Caco-2 (cell line): Measurements from ENCODE around the gene COLEC12. TPM values are rescaled to one million over a fixed set of nuclear protein-coding genes. Genes with fewer than 3 reads are reported as not detected.
A peak's percentile ranks its signal among the peaks of the same experiment; 100 is the strongest.

Experiments used
- BruUV-seq: library from RNA; stranded (reverse); fragments of 400-500 nt; replicated peaks from 2 replicates; lab custom pipeline; 2021; lab: Mats Ljungman, UMichigan
- CTCF ChIA-PET: fragments of 300-600 bp; sonication (Branson Sonifier 250); formaldehyde crosslinking; loops from one replicate; lab custom pipeline; 2022; ENCODE audit warnings: antibody characterized with exemption; lab: Charles Lee
- POLR2A ChIA-PET: fragments of 300-600 bp; sonication (Branson Sonifier 250); formaldehyde crosslinking; loops from one replicate; lab custom pipeline; 2022; ENCODE audit warnings: antibody characterized with exemption; lab: Charles Lee
- DNase-seq, 2 experiments: peaks; one replicate each; pipeline versions ENCODE4 v3.0.0 to v3.0.0-alpha.2; 2020 to 2022
- H3K27me3 ChIP-seq: replicated peaks from 2 replicates; pipeline ENCODE4 v1.6.0; 2011; ENCODE audit warnings: low read length; ENCODE audit not compliant: control insufficient read depth, insufficient read depth
- H3K36me3 ChIP-seq: 2 replicates; pipeline ENCODE4 v1.5.1; 2011; ENCODE audit warnings: low read length; ENCODE audit not compliant: control insufficient read depth, insufficient read depth
- H3K4me1 ChIP-seq: fragments of 250-450 bp; sonication (Bioruptor Pico); 2 replicates; pipeline ENCODE4 v1.5.1; 2020; ENCODE audit warnings: mild to moderate bottlenecking
- H3K4me3 ChIP-seq: 2 replicates; pipeline ENCODE4 v1.5.1; 2011; ENCODE audit warnings: low read depth, mild to moderate bottlenecking, control low read depth, low read length
- H3K9me3 ChIP-seq: fragments of 250-450 bp; sonication (Bioruptor Pico); 2 replicates; pipeline ENCODE4 v1.5.1; 2020; ENCODE audit warnings: mild to moderate bottlenecking, moderate library complexity
- H3K27ac Mint-ChIP-seq: one replicate; pipeline ENCODE4 v1.8.0; 2022; ENCODE audit warnings: mixed read lengths; ENCODE audit not compliant: unreplicated experiment
- H3K27me3 Mint-ChIP-seq: one replicate; pipeline ENCODE4 v1.8.0; 2022; ENCODE audit warnings: mixed read lengths; ENCODE audit not compliant: insufficient read depth, unreplicated experiment
- H3K36me3 Mint-ChIP-seq: one replicate; pipeline ENCODE4 v1.8.0; 2022; ENCODE audit warnings: mild to moderate bottlenecking, mixed read lengths; ENCODE audit not compliant: insufficient read depth, unreplicated experiment
- H3K4me1 Mint-ChIP-seq: one replicate; pipeline ENCODE4 v1.8.0; 2022; ENCODE audit warnings: low read depth, mixed read lengths; ENCODE audit not compliant: unreplicated experiment
- H3K4me3 Mint-ChIP-seq: one replicate; pipeline ENCODE4 v1.8.0; 2022; ENCODE audit warnings: mild to moderate bottlenecking, moderate library complexity, mixed read lengths; ENCODE audit not compliant: unreplicated experiment
- H3K9me3 Mint-ChIP-seq: one replicate; pipeline ENCODE4 v1.8.0; 2022; ENCODE audit warnings: mixed read lengths; ENCODE audit not compliant: unreplicated experiment
- intact Hi-C: fragments of 100-400 bp; cut with micrococcal nuclease; formaldehyde crosslinking; loops from one replicate; pipeline ENCODE4 v1.10.0; 2022; ENCODE audit not compliant: unreplicated experiment
- total RNA-seq: library from RNA; stranded (reverse); gene quantifications from 2 replicates; pipeline ENCODE4 v1.2.3, GENCODE V29; 2022
- TF ChIP-seq, protein P1 (sequence below), 2 experiments: fragments of 200-600 bp in 1 of 2; IDR thresholded peaks; 1 replicate in 1 of 2; 2 replicates in 1 of 2; pipeline versions ENCODE4 v1.5.1 to v1.8.0; 2011 to 2022; ENCODE audit warnings: antibody characterized with exemption in 1 of 2, control low read depth in 1 of 2, inconsistent platforms in 1 of 2, low read depth in 1 of 2, low read length in 1 of 2, mild to moderate bottlenecking in 1 of 2, moderate library complexity in 1 of 2; ENCODE audit not compliant: insufficient read depth in 1 of 2, severe bottlenecking in 1 of 2, unreplicated experiment in 1 of 2

The COLEC12 gene
- total RNA-seq, 1 experiment from 2014 or later, result 0.09 TPM

DNA sequence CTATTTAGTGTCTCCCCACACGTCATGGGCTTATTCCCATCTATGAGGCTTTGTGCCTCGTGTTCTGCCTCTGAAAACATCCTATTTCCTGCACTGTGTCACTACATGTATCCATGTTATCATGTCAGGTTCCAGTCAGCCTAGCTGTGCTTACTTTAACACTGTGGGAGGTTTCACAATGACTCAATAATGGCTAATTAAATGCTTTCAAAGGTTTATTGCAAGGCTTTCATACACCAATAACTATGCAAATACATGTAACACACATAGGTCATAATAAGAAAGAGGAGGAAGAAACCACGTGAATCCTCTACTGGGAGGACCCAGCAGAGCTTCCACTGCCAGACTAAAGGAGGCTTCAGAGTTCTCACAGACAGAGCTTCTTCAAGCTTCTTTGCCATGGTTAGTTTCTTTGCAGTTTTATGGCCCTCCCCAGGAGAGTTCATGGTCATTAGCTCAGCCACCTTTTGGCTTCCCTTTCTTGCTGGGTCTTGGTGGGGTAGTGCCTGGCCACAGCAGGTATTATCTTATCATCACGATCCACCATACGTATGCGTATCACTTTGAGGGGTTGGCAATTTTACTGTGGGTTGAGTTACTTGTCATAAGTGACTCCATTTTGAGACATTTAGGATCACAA, 5.1 kb upstream of the COLEC12 start:
- intact Hi-C loops, result no loop called here
- no TSS peak for BruUV-seq
- Histone ChIP-seq H3K9me3 (no peaks in the 10 kb centered on the region; the same call in 1 of the 2 replicates), H3K27me3 (no peaks in the 10 kb centered on the region), H3K4me1 (peaks cover 42% of the 10 kb centered on the region), H3K36me3 (no peaks in the 10 kb centered on the region), H3K4me3 (no peak overlapping the region)
- Mint-ChIP-seq H3K9me3 (no peaks in the 10 kb centered on the region), H3K4me3 (no peak overlapping the region), H3K36me3 (no peaks in the 10 kb centered on the region), H3K27me3 (no peaks in the 10 kb centered on the region), H3K4me1 (peaks cover 32% of the 10 kb centered on the region), H3K27ac (peak overlapping the region; percentile 70)
- ChIA-PET CTCF (no interaction called here), POLR2A (no interaction called here)
- no peak for DNase-seq
- TF ChIP-seq, protein P1, sequence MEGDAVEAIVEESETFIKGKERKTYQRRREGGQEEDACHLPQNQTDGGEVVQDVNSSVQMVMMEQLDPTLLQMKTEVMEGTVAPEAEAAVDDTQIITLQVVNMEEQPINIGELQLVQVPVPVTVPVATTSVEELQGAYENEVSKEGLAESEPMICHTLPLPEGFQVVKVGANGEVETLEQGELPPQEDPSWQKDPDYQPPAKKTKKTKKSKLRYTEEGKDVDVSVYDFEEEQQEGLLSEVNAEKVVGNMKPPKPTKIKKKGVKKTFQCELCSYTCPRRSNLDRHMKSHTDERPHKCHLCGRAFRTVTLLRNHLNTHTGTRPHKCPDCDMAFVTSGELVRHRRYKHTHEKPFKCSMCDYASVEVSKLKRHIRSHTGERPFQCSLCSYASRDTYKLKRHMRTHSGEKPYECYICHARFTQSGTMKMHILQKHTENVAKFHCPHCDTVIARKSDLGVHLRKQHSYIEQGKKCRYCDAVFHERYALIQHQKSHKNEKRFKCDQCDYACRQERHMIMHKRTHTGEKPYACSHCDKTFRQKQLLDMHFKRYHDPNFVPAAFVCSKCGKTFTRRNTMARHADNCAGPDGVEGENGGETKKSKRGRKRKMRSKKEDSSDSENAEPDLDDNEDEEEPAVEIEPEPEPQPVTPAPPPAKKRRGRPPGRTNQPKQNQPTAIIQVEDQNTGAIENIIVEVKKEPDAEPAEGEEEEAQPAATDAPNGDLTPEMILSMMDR (IDR thresholded peaks at IDR 0.05; ENCODE audit: insufficient read depth in 1 of 2, low read depth in 1 of 2, low read length in 1 of 2, severe bottlenecking in 1 of 2, unreplicated experiment in 1 of 2), result no peak

- no peaks in the 10 kb centered on the region for H3K9me3 Mint-ChIP-seq
- Histone ChIP-seq H3K27me3 (no peaks in the 10 kb centered on the region), H3K4me3 (no peak overlapping the region), H3K36me3 (no peaks in the 10 kb centered on the region), H3K4me1 (peaks cover 52% of the 10 kb centered on the region), H3K9me3 (no peaks in the 10 kb centered on the region)
- DNase-seq, result no peak
- ChIA-PET POLR2A (no interaction called here), CTCF (no interaction called here)
- TF ChIP-seq, protein P1 (IDR thresholded peaks at IDR 0.05; ENCODE audit: insufficient read depth in 1 of 2, low read depth in 1 of 2, low read length in 1 of 2, severe bottlenecking in 1 of 2, unreplicated experiment in 1 of 2), result no peak
- no TSS peak for BruUV-seq
- H3K27ac Mint-ChIP-seq, result no peak overlapping the region
- peaks cover 41% of the 10 kb centered on the region for H3K4me1 Mint-ChIP-seq
- H3K27me3 Mint-ChIP-seq, result no peaks in the 10 kb centered on the region
- intact Hi-C loops, result no loop called here
- H3K36me3 Mint-ChIP-seq, result peaks cover 16% of the 10 kb centered on the region
- peak overlapping the region; percentile 31 for H3K4me3 Mint-ChIP-seq
Observed at GRCh38 chr18:501406-501714, 859 bp upstream of the COLEC12 start.

DNA sequence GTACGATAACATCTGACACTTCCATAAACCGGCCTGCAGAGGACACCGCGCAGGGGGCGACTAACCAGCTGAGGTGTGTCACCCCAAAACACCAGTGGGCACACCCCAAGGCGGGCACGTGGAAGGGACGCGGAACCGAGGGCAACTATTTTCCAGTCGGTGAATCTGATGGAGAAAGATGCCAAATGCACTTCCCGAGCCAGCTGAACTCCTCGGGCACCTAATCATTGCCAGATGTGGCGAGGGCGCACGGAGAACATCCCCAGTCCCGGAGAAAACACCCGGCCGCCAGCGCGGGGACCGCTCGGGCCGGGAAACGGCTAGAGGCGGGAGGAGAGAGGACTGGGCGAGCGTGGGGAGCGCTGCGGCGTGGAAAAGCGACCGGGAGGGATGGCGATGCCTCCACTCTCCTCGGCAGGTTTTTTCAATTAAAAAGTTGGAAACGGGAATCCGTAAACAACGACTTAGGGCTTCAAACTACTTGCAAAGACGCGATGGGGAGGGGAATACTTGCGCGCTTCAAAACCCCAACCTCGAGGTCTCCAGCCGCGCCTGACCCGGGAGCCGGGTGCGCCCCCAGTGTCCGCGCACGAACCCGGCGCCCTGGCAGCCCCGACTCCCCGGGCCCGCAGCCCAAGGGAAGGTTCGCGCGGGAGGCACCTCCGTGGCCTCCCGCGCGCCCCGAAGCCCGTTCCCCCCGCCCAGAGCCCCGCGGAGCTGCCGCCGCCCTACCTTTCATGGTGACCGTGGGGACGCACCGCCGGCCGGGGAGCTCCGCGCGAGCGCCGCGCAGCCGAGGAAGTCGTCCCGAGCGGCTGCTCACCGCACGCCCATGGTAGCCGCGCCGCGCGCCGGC, 497 bp downstream of the COLEC12 start:
- H3K27ac Mint-ChIP-seq, result peak overlapping the region; percentile 85
- TF ChIP-seq, protein P1 (IDR thresholded peaks at IDR 0.05; ENCODE audit: insufficient read depth in 1 of 2, low read depth in 1 of 2, low read length in 1 of 2, severe bottlenecking in 1 of 2, unreplicated experiment in 1 of 2), result peak in 1 of 2 experiments; percentile 8
- H3K4me3 Mint-ChIP-seq, result peak overlapping the region; percentile 79
- Histone ChIP-seq H3K36me3 (no peaks in the 10 kb centered on the region), H3K4me1 (peaks cover 44% of the 10 kb centered on the region), H3K4me3 (peak overlapping the region; percentile 37), H3K9me3 (no peaks in the 10 kb centered on the region), H3K27me3 (no peaks in the 10 kb centered on the region)
- peaks cover 29% of the 10 kb centered on the region for H3K4me1 Mint-ChIP-seq
- no peaks in the 10 kb centered on the region for H3K27me3 Mint-ChIP-seq
- no TSS peak for BruUV-seq
- intact Hi-C loops, result loop anchor here (2.0 to 5.0 kb wide), 4 partner anchors 73 to 178 kb away; partner anchors contain the start of gene CLUL1
- H3K36me3 Mint-ChIP-seq, result peaks cover 16% of the 10 kb centered on the region
- ChIA-PET POLR2A (no interaction called here), CTCF (no interaction called here)
- no peak for DNase-seq
- H3K9me3 Mint-ChIP-seq, result no peaks in the 10 kb centered on the region
